ENCODE measurements around the gene EFCC1. TPM values are rescaled to one million over a fixed set of nuclear protein-coding genes. Genes with fewer than 3 reads are reported as not detected.
A peak's percentile ranks its signal among the peaks of the same experiment; 100 is the strongest.

EFCC1 gene
- total and polyA plus RNA-seq, 2 of the 8 experiments (the other 6 are each of a cell fraction or from before 2014, with no cell fraction given), result 0.14 to 0.37 TPM

GRCh38 chr3:129056451-129057173 is 55.5 kb downstream of the EFCC1 start:
- no peak overlapping the region for H4K91ac ChIP-seq (replicated peaks; ENCODE audit: insufficient read length, low read length)
- H3K27me3 ChIP-seq (replicated peaks in 1 of 4; ENCODE audit: control insufficient read depth in 3 of 4, extremely low read depth in 1 of 4, insufficient read depth in 3 of 4, low read length in 3 of 4), result no peaks in the 10 kb centered on the region
- no peak overlapping the region for H3K27ac ChIP-seq (ENCODE audit: low read depth, low read length)
- no peak overlapping the region for H2BK20ac ChIP-seq (ENCODE audit: low read length)
- H3K4me1 ChIP-seq (replicated peaks in 1 of 4; ENCODE audit: control insufficient read depth in 3 of 4, insufficient read depth in 4 of 4, low read length in 3 of 4), result no peaks in the 10 kb centered on the region; a peak in 1 of 7 replicates
- no peaks in the 10 kb centered on the region for H3K36me3 ChIP-seq (ENCODE audit: control insufficient read depth in 2 of 4, insufficient read depth in 4 of 4, low read length in 3 of 4)
- no peak overlapping the region; the same call in 1 of the 2 replicates for H2AFZ ChIP-seq (ENCODE audit: low read length)
- H3K23me2 ChIP-seq (ENCODE audit: low read depth, low read length), result no peaks in the 10 kb centered on the region
- no peak overlapping the region for H2BK15ac ChIP-seq (ENCODE audit: low read length)
- no peaks in the 10 kb centered on the region for H3K79me1 ChIP-seq (ENCODE audit: low read depth, low read length)
- CTCF ChIA-PET (ENCODE audit: partially characterized antibody), result interaction anchor here (1.0 to 14.0 kb wide), 3 partner anchors 13 to 25 kb away, joined by 3 to 210 read pairs (median 3); no protein-coding TSS in a partner anchor
- no peak overlapping the region for H3K4me3 ChIP-seq (ENCODE audit: extremely low read depth in 1 of 4, insufficient read depth in 2 of 4, low read depth in 3 of 4, low read length in 4 of 4)
- FAIRE-seq, result no peak
- H3K79me2 ChIP-seq (ENCODE audit: control insufficient read depth in 1 of 2, insufficient read depth in 2 of 2, low read length in 2 of 2), result no peaks in the 10 kb centered on the region
- 0 out of 2 replicates have a peak overlapping the region, but pooled peaks have one; percentile 6 for H2AK5ac ChIP-seq (ENCODE audit: low read depth, low read length)
- H3K9me3 ChIP-seq (ENCODE audit: insufficient read depth in 2 of 2, low read depth in 1 of 2, low read length in 1 of 2), result no peaks in the 10 kb centered on the region
- WGBS, 2 experiments (ENCODE audit: extremely low coverage in 1 of 2, insufficient coverage in 1 of 2, insufficient read length in 1 of 2, insufficient replicate concordance in 2 of 2, low coverage in 1 of 2, low lambda C conversion rate in 2 of 2, missing lambda C conversion rate in 1 of 2), result 85% methylated on average over 9 of the region's 9 CpGs; no CpG with 5 or more reads in 1 of the 2 experiments
- H2BK12ac ChIP-seq (ENCODE audit: low read depth, low read length), result no peak overlapping the region
- no peak overlapping the region for H3K56ac ChIP-seq (replicated peaks; ENCODE audit: insufficient read length, low read depth, low read length)
- H4K20me1 ChIP-seq (replicated peaks in 1 of 2; ENCODE audit: control insufficient read depth in 1 of 2, insufficient read depth in 2 of 2, low read length in 2 of 2), result no peaks in the 10 kb centered on the region
- H4K8ac ChIP-seq (ENCODE audit: extremely low read depth, insufficient read depth, low read length), result no peak overlapping the region; the same call in 1 of the 2 replicates
- H4K5ac ChIP-seq (ENCODE audit: insufficient read length, low read depth, low read length), result no peak overlapping the region
- H3K14ac ChIP-seq (ENCODE audit: insufficient read length), result no peak overlapping the region
- H3K23ac ChIP-seq (ENCODE audit: insufficient read length), result no peak overlapping the region
- H2BK5ac ChIP-seq (ENCODE audit: low read depth, low read length), result no peak overlapping the region
- no peak for DNase-seq (ENCODE audit: low read depth in 1 of 2, low spot score in 2 of 2)
- H2BK120ac ChIP-seq (replicated peaks; ENCODE audit: low read depth, low read length), result no peak overlapping the region
- H3K18ac ChIP-seq (ENCODE audit: extremely low read depth, low read length), result no peak overlapping the region
- no peak overlapping the region for H3K9ac ChIP-seq (replicated peaks in 1 of 4; ENCODE audit: extremely low read depth in 1 of 4, low read depth in 3 of 4, low read length in 3 of 4)
- no peak overlapping the region for H3K4ac ChIP-seq (replicated peaks; ENCODE audit: insufficient read length, low read depth, low read length)
- POLR2A ChIA-PET (ENCODE audit: partially characterized antibody), result interaction anchor here (1.1 kb wide), 1 partner anchor 11 kb away, joined by 3 read pairs; no protein-coding TSS in a partner anchor
- no peak overlapping the region for H3K4me2 ChIP-seq (ENCODE audit: insufficient read depth in 1 of 2, low read depth in 2 of 2, low read length in 2 of 2)
- TF ChIP-seq KDM1A (IDR thresholded peaks at IDR 0.05; ENCODE audit: borderline replicate concordance, low read length), result no peak
- no peak for TF ChIP-seq BRCA1 (IDR thresholded peaks at IDR 0.05; ENCODE audit: low read depth, low read length)
- TF ChIP-seq CTBP2 (IDR thresholded peaks at IDR 0.05; ENCODE audit: borderline replicate concordance, insufficient read depth, insufficient read length, low read length), result no peak
- TF ChIP-seq SRF (IDR thresholded peaks at IDR 0.05; ENCODE audit: low read depth, low read length), result no peak
- no peak for TF ChIP-seq SAP30 (IDR thresholded peaks at IDR 0.05; ENCODE audit: insufficient read depth, insufficient replicate concordance, low read length)
- TF ChIP-seq CBX5 (IDR thresholded peaks at IDR 0.05; ENCODE audit: low read depth, low read length), result no peak
- TF ChIP-seq EP300 (IDR thresholded peaks at IDR 0.05; ENCODE audit: borderline replicate concordance in 1 of 2, low read depth in 2 of 2, low read length in 2 of 2), result no peak
- no peak for TF ChIP-seq SUZ12 (IDR thresholded peaks at IDR 0.05; ENCODE audit: low read length)
- no peak for TF ChIP-seq TAF1 (IDR thresholded peaks at IDR 0.05; ENCODE audit: low read depth, low read length)
- TF ChIP-seq TAF7 (optimal IDR thresholded peaks at IDR 0.05; ENCODE audit: borderline replicate concordance, low read depth, low read length), result no peak
- no peak for TF ChIP-seq FOSL1 (IDR thresholded peaks at IDR 0.05; ENCODE audit: insufficient read depth, low read depth, low read length)
- no peak for TF ChIP-seq GTF2F1 (IDR thresholded peaks at IDR 0.05; ENCODE audit: borderline replicate concordance, low read depth, low read length)
